Measurements from ENCODE around the gene LRRC27. TPM values are rescaled to one million over a fixed set of nuclear protein-coding genes. Genes with fewer than 3 reads are reported as not detected.

LRRC27 gene
- total and polyA plus RNA-seq, 2 donors (not counting 1 experiment from before 2014, with no cell fraction given): 4.1 to 11.7 TPM

- DNase-seq (ENCODE audit: low read depth in 2 of 2): peak in 1 of 2 donors; percentile 41
- Histone ChIP-seq H3K27me3 (ENCODE audit: control insufficient read depth, insufficient read depth, low read length) (no peaks in the 10 kb centered on the region), H3K9me3 (ENCODE audit: control insufficient read depth, insufficient read depth, low read depth, low read length) (no peaks in the 10 kb centered on the region), H3K27ac (ENCODE audit: insufficient read depth, low read length) (no peak overlapping the region), H4K20me1 (ENCODE audit: control insufficient read depth, extremely low read depth, insufficient read depth, low read length) (no peaks in the 10 kb centered on the region), H3K4me3 (replicated peaks in 1 of 4; ENCODE audit: control extremely low read depth in 1 of 4, insufficient read depth in 1 of 4, low read depth in 3 of 4, low read length in 4 of 4) (no peak overlapping the region), H2AFZ (ENCODE audit: low read length) (no peak overlapping the region), H3K4me2 (ENCODE audit: extremely low read depth, insufficient read depth, low read length) (no peak overlapping the region), H3K4me1 (ENCODE audit: control insufficient read depth, extremely low read depth, insufficient read depth, low read length) (no peaks in the 10 kb centered on the region), H3K9ac (ENCODE audit: insufficient read depth, low read length) (no peak overlapping the region), H3K79me2 (ENCODE audit: control insufficient read depth, insufficient read depth, low read length) (no peaks in the 10 kb centered on the region), H3K36me3 (ENCODE audit: control insufficient read depth, insufficient read depth, low read length) (peaks cover 6% of the 10 kb centered on the region)
- no peak for TF ChIP-seq EZH2 (IDR thresholded peaks at IDR 0.05; ENCODE audit: low read length, missing control alignments)
- no peak for TF ChIP-seq CTCF (conservative IDR thresholded peaks at IDR 0.05 in 1 of 2, IDR thresholded peaks at IDR 0.05 in 1 of 2; ENCODE audit: low read depth in 1 of 2, low read length in 2 of 2)
Measured at GRCh38 chr10:132364594-132364970, 32.6 kb downstream of the LRRC27 start.

- Histone ChIP-seq H3K27me3 (ENCODE audit: control insufficient read depth, insufficient read depth, low read length) (no peaks in the 10 kb centered on the region), H3K27ac (ENCODE audit: insufficient read depth, low read length) (no peak overlapping the region), H2AFZ (ENCODE audit: low read length) (no peak overlapping the region), H4K20me1 (ENCODE audit: control insufficient read depth, extremely low read depth, insufficient read depth, low read length) (no peaks in the 10 kb centered on the region), H3K9me3 (ENCODE audit: control insufficient read depth, insufficient read depth, low read depth, low read length) (no peaks in the 10 kb centered on the region), H3K9ac (ENCODE audit: insufficient read depth, low read length) (no peak overlapping the region), H3K79me2 (ENCODE audit: control insufficient read depth, insufficient read depth, low read length) (no peaks in the 10 kb centered on the region), H3K36me3 (ENCODE audit: control insufficient read depth, insufficient read depth, low read length) (peaks cover 6% of the 10 kb centered on the region), H3K4me3 (replicated peaks in 1 of 4; ENCODE audit: control extremely low read depth in 1 of 4, insufficient read depth in 1 of 4, low read depth in 3 of 4, low read length in 4 of 4) (no peak overlapping the region), H3K4me2 (ENCODE audit: extremely low read depth, insufficient read depth, low read length) (no peak overlapping the region), H3K4me1 (ENCODE audit: control insufficient read depth, extremely low read depth, insufficient read depth, low read length) (no peaks in the 10 kb centered on the region)
- DNase-seq (ENCODE audit: low read depth in 2 of 2): no peak
- TF ChIP-seq EZH2 (IDR thresholded peaks at IDR 0.05; ENCODE audit: low read length, missing control alignments): no peak
Measured at GRCh38 chr10:132365102-132365501, 33.1 kb downstream of the LRRC27 start.

- TF ChIP-seq EZH2 (IDR thresholded peaks at IDR 0.05; ENCODE audit: low read length, missing control alignments) (no peak), CTCF (conservative IDR thresholded peaks at IDR 0.05 in 1 of 2, IDR thresholded peaks at IDR 0.05 in 1 of 2; ENCODE audit: low read depth in 1 of 2, low read length in 2 of 2) (no peak)
- no peaks in the 10 kb centered on the region for H3K9me3 ChIP-seq (ENCODE audit: control insufficient read depth, insufficient read depth, low read depth, low read length)
- H3K9ac ChIP-seq (ENCODE audit: insufficient read depth, low read length): no peak overlapping the region
- no peaks in the 10 kb centered on the region for H4K20me1 ChIP-seq (ENCODE audit: control insufficient read depth, extremely low read depth, insufficient read depth, low read length)
- H3K4me1 ChIP-seq (ENCODE audit: control insufficient read depth, extremely low read depth, insufficient read depth, low read length): no peaks in the 10 kb centered on the region
- no peak overlapping the region for H3K4me2 ChIP-seq (ENCODE audit: extremely low read depth, insufficient read depth, low read length)
- DNase-seq (ENCODE audit: low read depth in 2 of 2): no peak
- H3K27ac ChIP-seq (ENCODE audit: insufficient read depth, low read length): no peak overlapping the region
- no peak overlapping the region for H3K4me3 ChIP-seq (replicated peaks in 1 of 4; ENCODE audit: control extremely low read depth in 1 of 4, insufficient read depth in 1 of 4, low read depth in 3 of 4, low read length in 4 of 4)
- H3K27me3 ChIP-seq (ENCODE audit: control insufficient read depth, insufficient read depth, low read length): no peaks in the 10 kb centered on the region
- peaks cover 6% of the 10 kb centered on the region for H3K36me3 ChIP-seq (ENCODE audit: control insufficient read depth, insufficient read depth, low read length)
- no peaks in the 10 kb centered on the region for H3K79me2 ChIP-seq (ENCODE audit: control insufficient read depth, insufficient read depth, low read length)
- no peak overlapping the region for H2AFZ ChIP-seq (ENCODE audit: low read length)
Measured at GRCh38 chr10:132366006-132366405, 34.0 kb downstream of the LRRC27 start.
